Endodermal cell (in vitro differentiated cells): ENCODE results near the gene PACRG. TPM values are rescaled to one million over a fixed set of nuclear protein-coding genes. Genes with fewer than 3 reads are reported as not detected.

Source experiments
- DNase-seq: peaks from one replicate; pipeline ENCODE4 v3.0.0-alpha.2; 2017
- H3K27ac ChIP-seq: 2 replicates; pipeline ENCODE4 v1.5.1; 2013; ENCODE audit warnings: mild to moderate bottlenecking, low read depth, low read length, moderate library complexity
- H3K27me3 ChIP-seq: 2 replicates; pipeline ENCODE4 v1.6.1; 2013; ENCODE audit warnings: mild to moderate bottlenecking, low read length, moderate library complexity; ENCODE audit not compliant: insufficient read depth, control insufficient read depth, poor library complexity, severe bottlenecking
- H3K36me3 ChIP-seq: 2 replicates; pipeline ENCODE4 v1.7.0; 2013; ENCODE audit warnings: mild to moderate bottlenecking, low read length, moderate library complexity; ENCODE audit not compliant: control insufficient read depth, insufficient read depth
- H3K4me1 ChIP-seq: one replicate; pipeline ENCODE4 v1.7.0; 2013; ENCODE audit warnings: low read length; ENCODE audit not compliant: control insufficient read depth, insufficient read depth
- H3K4me3 ChIP-seq: 2 replicates; pipeline ENCODE4 v1.5.1; 2013; ENCODE audit warnings: mild to moderate bottlenecking, low read length, moderate library complexity
- H3K9ac ChIP-seq: 2 replicates; pipeline ENCODE4 v1.6.1; 2013; ENCODE audit warnings: mild to moderate bottlenecking, low read length, moderate library complexity; ENCODE audit not compliant: poor library complexity, severe bottlenecking; ENCODE audit errors: extremely low read depth
- H3K9me3 ChIP-seq: 2 replicates; pipeline ENCODE4 v1.6.1; 2013; ENCODE audit warnings: mild to moderate bottlenecking, low read length, moderate library complexity; ENCODE audit not compliant: control insufficient read depth
- H3K27ac Mint-ChIP-seq: 2 replicates; pipeline ENCODE4 v1.8.0; 2020; ENCODE audit warnings: mixed read lengths
- H3K27me3 Mint-ChIP-seq: 2 replicates; pipeline ENCODE4 v1.8.0; 2021; ENCODE audit warnings: mild to moderate bottlenecking, mixed read lengths; ENCODE audit not compliant: insufficient read depth
- H3K36me3 Mint-ChIP-seq: 2 replicates; pipeline ENCODE4 v1.8.0; 2020; ENCODE audit warnings: low read depth, mixed read lengths
- H3K4me1 Mint-ChIP-seq: 2 replicates; pipeline ENCODE4 v1.8.0; 2020; ENCODE audit warnings: mixed read lengths
- H3K4me3 Mint-ChIP-seq: 2 replicates; pipeline ENCODE4 v1.8.0; 2020; ENCODE audit warnings: mild to moderate bottlenecking, moderate library complexity, mixed read lengths
- H3K9me3 Mint-ChIP-seq: 2 replicates; pipeline ENCODE4 v1.8.0; 2020; ENCODE audit warnings: mild to moderate bottlenecking, mixed read lengths
- WGBS, 2 experiments: methylation state at CpG; one replicate each; pipeline versions ENCODE4 v1.1.5 to v1.1.7; 2013; ENCODE audit warnings: missing lambda C conversion rate in 2 of 2, mixed read lengths in 1 of 2; ENCODE audit not compliant: insufficient coverage in 1 of 2, insufficient read length in 1 of 2; 5-methylcytosine and 5-hydroxymethylcytosine counted together
- total RNA-seq, 2 donors: library from RNA; stranded (reverse); fragmentation: NEBNext Ultra II Directional in 1 of 2; extraction: Animal tissue kit (Norgen Biotek cat#: 25700) in 1 of 2; gene quantifications; 2 replicates in 1 of 2; 3 replicates in 1 of 2; pipeline ENCODE4 v1.2.1, GENCODE V29; 2021
- TF ChIP-seq, protein P1 (sequence below): fragments of 200-600 bp; sonication (generic); conservative IDR thresholded peaks from 2 replicates; pipeline ENCODE4 v1.5.0; 2021; ENCODE audit warnings: antibody characterized with exemption, mild to moderate bottlenecking

Gene PACRG
- total RNA-seq, 2 donors from 2014 or later = 0.42 to 0.44 TPM

DNA sequence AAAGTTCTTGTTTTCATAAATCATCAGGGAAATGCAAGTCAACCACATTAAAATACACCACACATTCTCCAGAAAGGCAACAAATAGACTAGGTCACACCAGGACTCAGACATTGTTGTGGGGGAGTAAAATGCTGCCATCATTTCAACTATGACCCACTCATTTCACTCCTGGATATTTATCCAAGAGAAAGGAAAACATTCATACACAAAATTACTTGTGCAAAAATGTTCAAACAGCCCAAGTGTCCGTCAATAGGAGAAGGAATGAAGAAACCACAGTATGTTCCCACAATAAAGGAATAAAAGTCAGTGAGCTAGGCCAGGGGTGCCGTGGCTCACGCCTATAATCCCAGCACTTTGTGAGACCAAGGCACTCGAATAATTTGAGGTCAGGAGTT, 605.3 kb downstream of the PACRG start:
- Histone ChIP-seq H3K4me1 (no peaks in the 10 kb centered on the region), H3K27me3 (no peaks in the 10 kb centered on the region), H3K27ac (no peak overlapping the region), H3K36me3 (no peaks in the 10 kb centered on the region), H3K9ac (no peak overlapping the region), H3K9me3 (no peaks in the 10 kb centered on the region), H3K4me3 (no peak overlapping the region)
- no peaks in the 10 kb centered on the region for H3K9me3 Mint-ChIP-seq
- no peak overlapping the region for H3K27ac Mint-ChIP-seq
- TF ChIP-seq, protein P1, sequence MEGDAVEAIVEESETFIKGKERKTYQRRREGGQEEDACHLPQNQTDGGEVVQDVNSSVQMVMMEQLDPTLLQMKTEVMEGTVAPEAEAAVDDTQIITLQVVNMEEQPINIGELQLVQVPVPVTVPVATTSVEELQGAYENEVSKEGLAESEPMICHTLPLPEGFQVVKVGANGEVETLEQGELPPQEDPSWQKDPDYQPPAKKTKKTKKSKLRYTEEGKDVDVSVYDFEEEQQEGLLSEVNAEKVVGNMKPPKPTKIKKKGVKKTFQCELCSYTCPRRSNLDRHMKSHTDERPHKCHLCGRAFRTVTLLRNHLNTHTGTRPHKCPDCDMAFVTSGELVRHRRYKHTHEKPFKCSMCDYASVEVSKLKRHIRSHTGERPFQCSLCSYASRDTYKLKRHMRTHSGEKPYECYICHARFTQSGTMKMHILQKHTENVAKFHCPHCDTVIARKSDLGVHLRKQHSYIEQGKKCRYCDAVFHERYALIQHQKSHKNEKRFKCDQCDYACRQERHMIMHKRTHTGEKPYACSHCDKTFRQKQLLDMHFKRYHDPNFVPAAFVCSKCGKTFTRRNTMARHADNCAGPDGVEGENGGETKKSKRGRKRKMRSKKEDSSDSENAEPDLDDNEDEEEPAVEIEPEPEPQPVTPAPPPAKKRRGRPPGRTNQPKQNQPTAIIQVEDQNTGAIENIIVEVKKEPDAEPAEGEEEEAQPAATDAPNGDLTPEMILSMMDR = no peak
- no peak for DNase-seq
- H3K4me3 Mint-ChIP-seq = no peak overlapping the region
- H3K27me3 Mint-ChIP-seq = peaks cover 4% of the 10 kb centered on the region
- no peaks in the 10 kb centered on the region for H3K36me3 Mint-ChIP-seq
- H3K4me1 Mint-ChIP-seq = peaks cover 4% of the 10 kb centered on the region
- 64 to 80% methylated on average over 3 to 4 of the region's 4 CpGs for WGBS, 2 experiments

DNA sequence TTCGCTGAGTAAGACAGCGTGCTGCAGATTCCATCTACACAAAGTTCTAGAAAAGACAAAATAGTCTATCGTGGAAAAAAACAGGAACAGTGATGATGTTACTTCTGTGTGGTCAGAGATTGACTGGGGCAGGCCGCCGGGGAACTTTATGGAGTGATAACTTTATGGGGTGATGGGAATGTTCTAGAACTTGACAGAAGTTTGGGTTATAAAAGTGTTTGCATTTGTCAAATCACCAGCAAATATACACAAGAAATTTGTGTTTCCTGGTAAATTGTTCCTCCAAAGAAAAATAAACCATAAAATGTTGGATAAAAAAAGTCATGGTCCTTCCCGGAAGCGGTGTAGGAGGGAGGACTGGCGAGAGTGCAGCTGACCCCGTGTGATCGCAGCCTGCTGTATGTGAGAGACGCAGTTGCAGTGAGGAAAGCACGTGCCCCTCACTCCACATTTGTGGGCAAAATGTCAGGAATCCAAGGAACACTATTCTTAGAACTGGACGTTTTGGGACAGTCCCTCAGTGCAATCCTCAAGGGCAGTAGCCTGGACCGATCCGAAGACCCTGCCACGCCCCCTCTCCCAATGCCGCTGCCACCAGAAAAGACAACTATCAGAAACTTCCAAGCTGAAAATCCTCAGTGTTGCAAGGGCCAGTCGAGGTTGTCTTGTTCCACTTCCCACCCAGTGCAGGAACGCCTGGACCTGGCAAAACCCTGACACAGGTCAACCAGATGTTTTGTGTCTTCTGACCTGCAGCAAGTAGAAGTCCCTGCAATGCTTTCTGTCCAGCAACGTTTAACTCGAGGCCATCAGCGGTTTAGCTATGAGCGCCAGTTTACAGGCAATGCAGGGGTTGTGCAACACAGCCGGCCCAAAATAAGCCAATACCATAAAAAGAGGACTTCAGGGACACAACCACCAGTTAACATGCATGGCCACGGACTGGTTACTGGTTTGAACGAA, 606.2 kb downstream of the PACRG start:
- Mint-ChIP-seq H3K4me3 (no peak overlapping the region), H3K27ac (no peak overlapping the region), H3K36me3 (no peaks in the 10 kb centered on the region), H3K9me3 (no peaks in the 10 kb centered on the region), H3K4me1 (peaks cover 7% of the 10 kb centered on the region), H3K27me3 (peaks cover 4% of the 10 kb centered on the region)
- H3K27me3 ChIP-seq = no peaks in the 10 kb centered on the region
- no peak overlapping the region for H3K27ac ChIP-seq
- H3K4me3 ChIP-seq = no peak overlapping the region
- H3K36me3 ChIP-seq = no peaks in the 10 kb centered on the region
- TF ChIP-seq, protein P1 = no peak
- 91 to 95% methylated on average over 16 to 26 of the region's 26 CpGs for WGBS, 2 experiments
- no peaks in the 10 kb centered on the region for H3K9me3 ChIP-seq
- H3K4me1 ChIP-seq = peaks cover 2% of the 10 kb centered on the region
- no peak overlapping the region for H3K9ac ChIP-seq
- DNase-seq = no peak

DNA sequence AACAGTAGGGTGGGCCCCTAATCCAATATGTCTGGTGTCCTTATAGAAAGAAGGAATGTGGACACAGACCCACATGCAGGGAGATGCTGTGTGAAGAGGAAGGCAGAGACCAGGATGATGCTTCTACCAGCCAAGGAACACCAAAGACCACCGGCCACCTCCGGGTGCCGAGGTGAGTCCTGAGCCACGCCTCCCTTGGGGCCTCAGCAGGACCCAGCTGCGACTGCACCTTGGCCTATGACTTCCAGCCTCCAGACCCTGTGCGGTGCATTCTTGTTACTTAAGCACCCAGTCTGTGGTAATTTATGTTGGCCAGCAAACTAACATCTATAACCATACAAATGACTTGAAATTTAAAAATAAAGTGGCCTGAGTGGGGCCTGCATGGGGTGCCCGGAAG, 607.3 kb downstream of the PACRG start:
- Mint-ChIP-seq H3K36me3 (no peaks in the 10 kb centered on the region), H3K4me3 (no peak overlapping the region), H3K9me3 (no peaks in the 10 kb centered on the region), H3K27ac (no peak overlapping the region), H3K4me1 (peaks cover 7% of the 10 kb centered on the region), H3K27me3 (peaks cover 4% of the 10 kb centered on the region)
- Histone ChIP-seq H3K36me3 (no peaks in the 10 kb centered on the region), H3K4me3 (no peak overlapping the region), H3K4me1 (peaks cover 4% of the 10 kb centered on the region), H3K27me3 (no peaks in the 10 kb centered on the region), H3K27ac (no peak overlapping the region), H3K9me3 (no peaks in the 10 kb centered on the region), H3K9ac (no peak overlapping the region)
- TF ChIP-seq, protein P1 = no peak
- 96 to 100% methylated on average over 2 to 7 of the region's 7 CpGs for WGBS, 2 experiments
- no peak for DNase-seq
